Measurements from ENCODE around the gene GLYATL1. TPM values are rescaled to one million over a fixed set of nuclear protein-coding genes. Genes with fewer than 3 reads are reported as not detected.

The GLYATL1 gene
- total RNA-seq, 4 donors from 2014 or later = 0.69 TPM; not detected in 3

DNA sequence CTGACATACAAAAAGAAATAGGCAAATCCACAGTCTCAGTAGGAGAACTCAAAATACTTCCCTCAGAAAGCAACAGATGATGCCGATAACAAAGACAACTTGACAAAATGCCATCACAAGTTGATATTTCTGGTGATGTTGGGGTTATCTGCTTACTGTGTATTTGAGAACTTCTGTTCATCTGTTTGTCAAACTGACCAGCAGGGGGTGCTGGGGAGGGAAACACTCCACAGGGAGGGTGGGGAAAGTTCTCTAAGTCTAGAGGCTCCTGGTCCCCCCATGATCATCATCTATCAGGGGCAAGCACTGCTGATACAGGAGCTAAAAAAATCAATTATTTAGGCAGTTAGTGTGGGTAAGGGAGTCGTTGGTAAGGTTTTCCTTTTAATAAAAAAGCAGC lies 19.2 kb downstream of the GLYATL1 start:
- DNase-seq (ENCODE audit: low spot score) (no peak), ATAC-seq (ENCODE audit: low FRiP score) (no peak)
- TF ChIP-seq, protein P1, sequence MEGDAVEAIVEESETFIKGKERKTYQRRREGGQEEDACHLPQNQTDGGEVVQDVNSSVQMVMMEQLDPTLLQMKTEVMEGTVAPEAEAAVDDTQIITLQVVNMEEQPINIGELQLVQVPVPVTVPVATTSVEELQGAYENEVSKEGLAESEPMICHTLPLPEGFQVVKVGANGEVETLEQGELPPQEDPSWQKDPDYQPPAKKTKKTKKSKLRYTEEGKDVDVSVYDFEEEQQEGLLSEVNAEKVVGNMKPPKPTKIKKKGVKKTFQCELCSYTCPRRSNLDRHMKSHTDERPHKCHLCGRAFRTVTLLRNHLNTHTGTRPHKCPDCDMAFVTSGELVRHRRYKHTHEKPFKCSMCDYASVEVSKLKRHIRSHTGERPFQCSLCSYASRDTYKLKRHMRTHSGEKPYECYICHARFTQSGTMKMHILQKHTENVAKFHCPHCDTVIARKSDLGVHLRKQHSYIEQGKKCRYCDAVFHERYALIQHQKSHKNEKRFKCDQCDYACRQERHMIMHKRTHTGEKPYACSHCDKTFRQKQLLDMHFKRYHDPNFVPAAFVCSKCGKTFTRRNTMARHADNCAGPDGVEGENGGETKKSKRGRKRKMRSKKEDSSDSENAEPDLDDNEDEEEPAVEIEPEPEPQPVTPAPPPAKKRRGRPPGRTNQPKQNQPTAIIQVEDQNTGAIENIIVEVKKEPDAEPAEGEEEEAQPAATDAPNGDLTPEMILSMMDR (IDR thresholded peaks at IDR 0.05) = no peak

DNA sequence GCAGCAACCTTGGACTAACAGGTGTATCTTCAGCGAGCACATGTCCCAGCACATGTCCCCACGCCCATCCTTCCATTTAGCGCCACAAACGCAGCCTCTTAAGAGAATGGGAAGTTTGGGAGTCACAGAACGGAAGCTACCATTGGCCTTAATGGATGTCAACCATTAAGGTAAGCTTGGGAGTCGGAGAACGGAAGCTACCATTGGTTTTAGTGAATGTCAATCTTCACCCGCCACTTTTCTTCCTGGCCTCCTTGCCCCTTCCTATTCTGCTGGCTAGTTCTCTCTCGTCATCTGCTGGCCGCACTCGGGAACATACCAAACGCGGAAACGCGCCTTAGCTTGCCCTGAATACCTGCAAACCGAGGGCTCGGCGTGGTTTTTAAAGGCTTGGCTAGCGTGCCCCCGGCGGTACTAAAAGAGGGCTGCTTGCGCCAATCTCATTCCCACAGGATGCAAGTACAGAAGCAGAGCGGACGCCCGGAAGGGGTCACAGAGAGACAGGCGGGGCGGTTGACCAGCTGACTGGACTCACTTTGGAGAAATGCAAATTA lies 24.3 kb downstream of the GLYATL1 start:
- ATAC-seq (ENCODE audit: low FRiP score) = no peak
- TF ChIP-seq, protein P1 (IDR thresholded peaks at IDR 0.05) = no peak
- no peak for DNase-seq (ENCODE audit: low spot score)

DNA sequence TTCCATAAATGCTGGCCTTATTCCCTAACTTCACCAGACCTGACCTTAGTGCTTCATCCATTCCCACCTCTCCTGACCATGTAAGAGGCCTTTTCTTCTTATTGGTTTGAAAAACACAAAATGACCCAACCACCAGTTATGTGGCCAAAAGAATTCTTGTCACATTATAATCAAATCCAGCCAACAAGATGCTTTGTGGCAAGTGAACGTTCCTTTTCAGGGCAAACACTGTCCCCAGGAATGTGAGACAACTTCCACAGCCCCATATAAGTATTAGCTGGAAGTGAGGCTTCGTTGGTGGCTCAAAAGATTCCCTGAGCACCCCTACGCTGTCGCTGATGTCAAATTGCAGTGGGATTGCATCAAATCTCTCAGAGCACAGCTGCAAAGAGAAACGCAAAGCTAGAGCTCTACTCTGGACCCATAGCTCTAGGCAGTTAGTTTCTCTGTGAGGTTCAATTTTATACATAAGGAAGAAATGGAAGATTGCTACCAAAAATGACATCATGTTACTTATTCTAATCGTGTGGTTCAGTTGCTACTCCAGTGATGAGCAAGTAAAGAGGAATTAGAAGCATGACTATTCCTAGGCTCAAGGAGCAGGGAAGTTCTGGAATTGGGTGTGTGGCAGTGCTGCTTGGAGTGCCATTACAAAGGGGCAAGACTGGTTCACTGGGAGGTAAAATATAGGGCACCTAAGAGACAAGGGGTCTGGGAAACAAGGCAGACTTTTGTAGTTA lies 26.1 kb downstream of the GLYATL1 start:
- ATAC-seq (ENCODE audit: low FRiP score) = no peak
- TF ChIP-seq, protein P1 (IDR thresholded peaks at IDR 0.05) = no peak
- DNase-seq (ENCODE audit: low spot score) = no peak

DNA sequence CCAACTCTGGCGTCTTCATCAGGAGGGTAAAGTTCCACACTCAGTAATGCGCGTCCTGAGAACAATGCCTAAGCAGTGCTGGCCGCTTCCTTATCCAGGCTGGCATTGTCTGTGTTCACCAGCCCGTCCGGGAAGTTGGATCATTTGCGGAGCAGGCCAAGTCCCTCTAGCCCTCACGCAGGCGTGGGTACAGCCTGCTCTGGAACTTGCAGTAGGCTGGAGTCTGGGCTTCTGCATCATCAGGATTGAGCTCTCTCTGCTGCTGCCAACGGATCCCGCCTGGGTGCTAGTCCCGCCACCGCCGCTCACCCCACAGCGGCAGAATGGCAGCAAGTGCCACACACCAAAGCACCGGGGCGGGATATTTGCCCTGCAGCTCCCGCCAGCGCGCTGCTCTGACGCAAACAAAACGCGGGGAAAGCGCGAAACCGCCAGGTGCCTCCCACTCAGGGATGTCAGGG lies 29.0 kb downstream of the GLYATL1 start:
- ATAC-seq (ENCODE audit: low FRiP score) = no peak
- DNase-seq (ENCODE audit: low spot score) = no peak
- TF ChIP-seq, protein P1 (IDR thresholded peaks at IDR 0.05) = no peak

DNA sequence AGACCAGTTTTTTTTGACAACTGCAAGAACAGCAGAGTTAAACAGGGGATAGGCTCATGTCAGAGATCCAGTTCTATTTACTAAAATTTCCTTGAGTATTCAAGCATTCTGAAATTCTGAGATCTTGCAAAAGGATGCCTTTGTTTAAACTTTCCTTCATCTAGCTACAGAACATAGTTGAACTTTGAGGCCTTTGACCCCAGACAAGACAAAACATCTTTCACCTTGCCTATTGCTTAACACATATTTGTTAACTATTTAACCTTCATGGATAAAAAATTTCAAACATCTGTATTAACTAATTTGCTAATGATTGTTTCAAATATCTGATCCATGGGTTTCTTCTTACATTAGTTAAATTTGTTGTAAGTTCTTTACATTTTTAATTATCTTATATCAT lies 38.2 kb downstream of the GLYATL1 start:
- TF ChIP-seq, protein P1 (IDR thresholded peaks at IDR 0.05) = no peak
- no peak for ATAC-seq (ENCODE audit: low FRiP score)
- no peak for DNase-seq (ENCODE audit: low spot score)

DNA sequence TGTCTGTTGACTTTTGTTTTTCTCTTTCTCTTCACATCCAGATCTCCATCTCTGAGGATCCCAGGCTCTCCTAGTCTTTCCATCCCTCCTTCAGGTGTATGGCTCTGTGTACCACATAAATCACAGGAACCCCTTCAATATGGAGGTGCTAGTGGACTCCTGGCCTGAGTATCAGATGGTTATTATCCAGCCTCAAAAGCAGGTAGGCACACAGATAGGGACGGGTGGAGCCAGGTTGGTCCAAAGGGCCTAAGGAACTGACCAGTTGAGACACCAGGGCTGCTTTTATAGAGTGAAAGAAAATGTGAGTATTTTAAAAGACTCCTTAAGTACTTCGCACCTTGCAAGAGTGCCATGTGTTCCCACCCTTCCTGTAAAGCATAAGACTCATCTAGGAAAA lies 39.9 kb downstream of the GLYATL1 start:
- TF ChIP-seq, protein P1 (IDR thresholded peaks at IDR 0.05) = no peak
- ATAC-seq (ENCODE audit: low FRiP score) = no peak
- no peak for DNase-seq (ENCODE audit: low spot score)

All from omental fat pad (tissue), 4 donors.